HepG2 (cell line): Measurements from ENCODE around the gene STK32C. TPM values are rescaled to one million over a fixed set of nuclear protein-coding genes. Genes with fewer than 3 reads are reported as not detected.

Experiments
- AGO1 ChIP-seq: fragments of 200-400 bp; formaldehyde crosslinking; IDR thresholded peaks from 2 replicates; pipeline ENCODE4 v1.6.1; 2017; ENCODE audit warnings: mild to moderate bottlenecking, low read depth, low read length, moderate library complexity; ENCODE audit not compliant: poor library complexity, severe bottlenecking
- CHCHD3 ChIP-seq: sonication (generic); formaldehyde crosslinking; IDR thresholded peaks from 2 replicates; pipeline ENCODE4 v1.8.0; 2022; ENCODE audit warnings: mild to moderate bottlenecking, missing genetic modification reagents, moderate library complexity
- EED ChIP-seq: sonication (generic); formaldehyde crosslinking; IDR thresholded peaks from 2 replicates; pipeline ENCODE4 v1.5.0; 2020; ENCODE audit warnings: mild to moderate bottlenecking, missing genetic modification reagents
- GLI4 ChIP-seq: sonication (generic); formaldehyde crosslinking; IDR thresholded peaks from 2 replicates; pipeline ENCODE4 v1.5.1; 2020; ENCODE audit warnings: missing genetic modification reagents, mild to moderate bottlenecking, moderate library complexity, borderline replicate concordance
- MEF2D ChIP-seq: sonication (generic); formaldehyde crosslinking; IDR thresholded peaks from 2 replicates; pipeline ENCODE4 v1.5.1; 2020; ENCODE audit warnings: mild to moderate bottlenecking, missing genetic modification reagents
- MIER2 ChIP-seq: IDR thresholded peaks from 2 replicates; pipeline ENCODE4 v1.6.1; 2016; ENCODE audit warnings: missing biosample characterization, missing genetic modification reagents
- PITX1 ChIP-seq: sonication (generic); formaldehyde crosslinking; IDR thresholded peaks from 2 replicates; pipeline ENCODE4 v1.5.1; 2020; ENCODE audit warnings: mild to moderate bottlenecking, missing genetic modification reagents
- SETDB1 ChIP-seq: sonication (generic); formaldehyde crosslinking; IDR thresholded peaks from 2 replicates; pipeline ENCODE4 v1.5.1; 2020; ENCODE audit warnings: missing genetic modification reagents, mild to moderate bottlenecking, borderline replicate concordance
- SRSF4 ChIP-seq: fragments of 200-400 bp; formaldehyde crosslinking; IDR thresholded peaks from one replicate; pipeline ENCODE4 v1.6.1; 2018; ENCODE audit warnings: mild to moderate bottlenecking, low read depth, low read length, moderate library complexity; ENCODE audit not compliant: poor library complexity, severe bottlenecking
- TAF15 ChIP-seq: fragments of 200-400 bp; formaldehyde crosslinking; IDR thresholded peaks from one replicate; pipeline ENCODE4 v1.6.1; 2018; ENCODE audit warnings: mild to moderate bottlenecking, low read depth, low read length; ENCODE audit not compliant: poor library complexity, severe bottlenecking
- TMF1 ChIP-seq: sonication (generic); formaldehyde crosslinking; IDR thresholded peaks from 2 replicates; pipeline ENCODE4 v1.8.1; 2022; ENCODE audit warnings: low read depth, missing genetic modification reagents
- ZMAT3 ChIP-seq: sonication (generic); formaldehyde crosslinking; conservative IDR thresholded peaks from 2 replicates; pipeline ENCODE4 v1.7.0; 2021; ENCODE audit warnings: missing genetic modification reagents
- ZNF230 ChIP-seq: sonication (generic); formaldehyde crosslinking; IDR thresholded peaks from 2 replicates; pipeline ENCODE4 v1.4.0; 2020; ENCODE audit warnings: mild to moderate bottlenecking, missing genetic modification reagents
- ZNF256 ChIP-seq: sonication (generic); formaldehyde crosslinking; conservative IDR thresholded peaks from 2 replicates; pipeline ENCODE4 v1.4.0; 2020; ENCODE audit warnings: missing genetic modification reagents
- ZNF354B ChIP-seq: sonication (generic); formaldehyde crosslinking; IDR thresholded peaks from 2 replicates; pipeline ENCODE4 v1.8.0; 2022; ENCODE audit warnings: mild to moderate bottlenecking, missing genetic modification reagents
- ZNF430 ChIP-seq: sonication (generic); formaldehyde crosslinking; IDR thresholded peaks from 2 replicates; pipeline ENCODE4 v1.9.0; 2021; ENCODE audit warnings: mild to moderate bottlenecking, missing genetic modification reagents
- ZNF562 ChIP-seq: sonication (generic); formaldehyde crosslinking; IDR thresholded peaks from 2 replicates; pipeline ENCODE4 v1.8.0; 2022; ENCODE audit warnings: missing genetic modification reagents, borderline replicate concordance
- ZSCAN21 ChIP-seq: sonication (generic); formaldehyde crosslinking; IDR thresholded peaks from 2 replicates; pipeline ENCODE4 v1.8.0; 2022; ENCODE audit warnings: mild to moderate bottlenecking, missing genetic modification reagents, moderate library complexity, borderline replicate concordance
- polyA plus RNA-seq, 8 experiments: library from polyadenylated mRNA; depleted of rRNA in 3 of 8; stranded (reverse) in 7 of 8; unstranded in 1 of 8; fragments of >200 nt; fragmentation: Illumina TruSeq in 4 of 8; extraction: Trizol in 4 of 8; gene quantifications; 2 replicates each; pipeline versions ENCODE4 v1.2.1 to v1.2.3, GENCODE V29; 2011 to 2016; ENCODE audit warnings: low read depth in 4 of 8, missing spikeins in 1 of 8, mixed read lengths in 1 of 8; ENCODE audit not compliant: insufficient read depth in 1 of 8
- total RNA-seq, 5 experiments: library from RNA; depleted of rRNA; stranded (reverse); fragments of >200 nt; fragmentation: Illumina TruSeq; extraction: Trizol; gene quantifications; 2 replicates each; pipeline ENCODE4 v1.2.3, GENCODE V29; 2016; ENCODE audit warnings: low read depth in 1 of 5
- TF ChIP-seq, protein P1 (sequence below): sonication (generic); formaldehyde crosslinking; IDR thresholded peaks from 2 replicates; pipeline ENCODE4 v1.5.0; 2020; ENCODE audit warnings: mild to moderate bottlenecking, missing genetic modification reagents
- TF ChIP-seq, protein P2 (sequence below): sonication (generic); IDR thresholded peaks from 2 replicates; pipeline ENCODE4 v1.6.1; 2016; ENCODE audit warnings: low read depth, borderline replicate concordance
- TF ChIP-seq, protein P3 (sequence below): sonication (generic); formaldehyde crosslinking; IDR thresholded peaks from 2 replicates; pipeline ENCODE4 v1.4.0; 2020; ENCODE audit warnings: low read depth, mild to moderate bottlenecking, missing genetic modification reagents
- TF ChIP-seq, protein P4 (sequence below): sonication (generic); formaldehyde crosslinking; IDR thresholded peaks from 2 replicates; pipeline ENCODE4 v1.5.0; 2020; ENCODE audit warnings: missing genetic modification reagents

STK32C gene
- total and polyA plus RNA-seq, 2 of the 13 experiments (the other 11 are each of a cell fraction or from before 2014, with no cell fraction given) = 10.9 to 19.4 TPM

DNA sequence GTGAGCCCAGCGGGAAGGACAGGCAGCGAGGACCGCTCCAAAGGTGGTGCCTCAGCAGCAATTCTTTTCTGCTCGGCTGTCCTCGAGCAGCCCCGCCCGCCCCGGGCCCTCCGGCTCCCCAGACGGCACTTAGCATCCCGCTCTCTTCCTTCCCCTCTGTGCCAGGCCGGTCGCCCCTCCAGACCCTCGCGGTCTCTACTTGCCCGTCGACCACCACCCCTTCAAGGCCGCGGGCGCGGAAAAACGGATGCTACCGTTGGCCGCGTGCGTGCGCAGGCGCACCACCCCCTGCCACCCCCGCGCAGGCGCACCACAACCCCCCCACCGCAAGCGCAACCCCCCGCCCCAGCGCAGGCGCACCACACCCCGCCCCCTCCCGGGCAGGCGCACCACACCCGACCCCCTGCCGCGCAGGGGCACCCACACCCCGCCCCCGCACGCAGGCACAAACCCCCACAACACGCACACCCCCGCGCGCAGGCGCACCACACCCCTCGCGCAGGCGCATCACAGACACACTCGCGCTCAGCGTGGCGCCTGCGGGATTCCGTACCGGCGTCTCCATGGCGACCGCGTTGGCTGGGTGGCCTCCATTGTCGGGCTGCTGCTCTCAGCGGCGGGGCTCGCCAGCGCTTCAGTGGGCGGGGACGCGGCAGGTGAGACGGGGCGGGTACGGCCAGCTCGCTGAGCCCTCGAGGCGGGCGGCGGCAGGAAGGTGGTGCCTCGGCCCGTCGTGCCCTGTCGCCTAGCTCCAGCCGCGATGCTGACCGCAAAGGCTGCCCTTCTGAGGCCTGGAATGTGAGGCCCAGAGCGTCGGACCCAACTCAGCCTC lies 24.1 kb upstream of the STK32C start, which contains the start of gene LRRC27 (continued):
- peak; percentile 82 for TF ChIP-seq AGO1
- TF ChIP-seq SRSF4 = no peak
- TF ChIP-seq GLI4 (CRISPR knock-in tag) = 0 out of 2 replicates have a peak, but pooled peaks have one; percentile 48
- TF ChIP-seq EED (CRISPR knock-in tag) = peak; percentile 90
- TF ChIP-seq, protein P1, sequence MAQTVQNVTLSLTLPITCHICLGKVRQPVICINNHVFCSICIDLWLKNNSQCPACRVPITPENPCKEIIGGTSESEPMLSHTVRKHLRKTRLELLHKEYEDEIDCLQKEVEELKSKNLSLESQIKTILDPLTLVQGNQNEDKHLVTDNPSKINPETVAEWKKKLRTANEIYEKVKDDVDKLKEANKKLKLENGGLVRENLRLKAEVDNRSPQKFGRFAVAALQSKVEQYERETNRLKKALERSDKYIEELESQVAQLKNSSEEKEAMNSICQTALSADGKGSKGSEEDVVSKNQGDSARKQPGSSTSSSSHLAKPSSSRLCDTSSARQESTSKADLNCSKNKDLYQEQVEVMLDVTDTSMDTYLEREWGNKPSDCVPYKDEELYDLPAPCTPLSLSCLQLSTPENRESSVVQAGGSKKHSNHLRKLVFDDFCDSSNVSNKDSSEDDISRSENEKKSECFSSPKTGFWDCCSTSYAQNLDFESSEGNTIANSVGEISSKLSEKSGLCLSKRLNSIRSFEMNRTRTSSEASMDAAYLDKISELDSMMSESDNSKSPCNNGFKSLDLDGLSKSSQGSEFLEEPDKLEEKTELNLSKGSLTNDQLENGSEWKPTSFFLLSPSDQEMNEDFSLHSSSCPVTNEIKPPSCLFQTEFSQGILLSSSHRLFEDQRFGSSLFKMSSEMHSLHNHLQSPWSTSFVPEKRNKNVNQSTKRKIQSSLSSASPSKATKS (CRISPR knock-in tag) = no peak
- 0 out of 2 replicates have a peak, but pooled peaks have one; percentile 22 for TF ChIP-seq ZMAT3 (CRISPR knock-in tag)
- TF ChIP-seq, protein P2, sequence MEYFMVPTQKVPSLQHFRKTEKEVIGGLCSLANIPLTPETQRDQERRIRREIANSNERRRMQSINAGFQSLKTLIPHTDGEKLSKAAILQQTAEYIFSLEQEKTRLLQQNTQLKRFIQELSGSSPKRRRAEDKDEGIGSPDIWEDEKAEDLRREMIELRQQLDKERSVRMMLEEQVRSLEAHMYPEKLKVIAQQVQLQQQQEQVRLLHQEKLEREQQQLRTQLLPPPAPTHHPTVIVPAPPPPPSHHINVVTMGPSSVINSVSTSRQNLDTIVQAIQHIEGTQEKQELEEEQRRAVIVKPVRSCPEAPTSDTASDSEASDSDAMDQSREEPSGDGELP = peak; percentile 56; the same call in 1 of the 2 replicates
- TF ChIP-seq CHCHD3 (CRISPR knock-in tag) = peak; percentile 71; the same call in 1 of the 2 replicates
- TF ChIP-seq ZNF230 (CRISPR knock-in tag) = peak; percentile 75
- TF ChIP-seq MIER2 (CRISPR knock-in tag) = no peak
- TF ChIP-seq TAF15 = peak; percentile 39
- 0 out of 2 replicates have a peak, but pooled peaks have one; percentile 51 for TF ChIP-seq ZSCAN21 (CRISPR knock-in tag)
- no peak for TF ChIP-seq SETDB1 (CRISPR knock-in tag)
- peak; percentile 82; the same call in 1 of the 2 replicates for TF ChIP-seq ZNF256 (CRISPR knock-in tag)
- no peak for TF ChIP-seq TMF1 (CRISPR knock-in tag)
- TF ChIP-seq ZNF430 = peak; percentile 84; the same call in 1 of the 2 replicates
- TF ChIP-seq ZNF354B (CRISPR knock-in tag) = no peak
- no peak for TF ChIP-seq PITX1 (CRISPR knock-in tag)
- TF ChIP-seq MEF2D = peak; percentile 33; the same call in 1 of the 2 replicates
- TF ChIP-seq, protein P3, sequence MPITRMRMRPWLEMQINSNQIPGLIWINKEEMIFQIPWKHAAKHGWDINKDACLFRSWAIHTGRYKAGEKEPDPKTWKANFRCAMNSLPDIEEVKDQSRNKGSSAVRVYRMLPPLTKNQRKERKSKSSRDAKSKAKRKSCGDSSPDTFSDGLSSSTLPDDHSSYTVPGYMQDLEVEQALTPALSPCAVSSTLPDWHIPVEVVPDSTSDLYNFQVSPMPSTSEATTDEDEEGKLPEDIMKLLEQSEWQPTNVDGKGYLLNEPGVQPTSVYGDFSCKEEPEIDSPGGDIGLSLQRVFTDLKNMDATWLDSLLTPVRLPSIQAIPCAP (CRISPR knock-in tag) = no peak
- TF ChIP-seq ZNF562 (CRISPR knock-in tag) = no peak
- TF ChIP-seq, protein P4, sequence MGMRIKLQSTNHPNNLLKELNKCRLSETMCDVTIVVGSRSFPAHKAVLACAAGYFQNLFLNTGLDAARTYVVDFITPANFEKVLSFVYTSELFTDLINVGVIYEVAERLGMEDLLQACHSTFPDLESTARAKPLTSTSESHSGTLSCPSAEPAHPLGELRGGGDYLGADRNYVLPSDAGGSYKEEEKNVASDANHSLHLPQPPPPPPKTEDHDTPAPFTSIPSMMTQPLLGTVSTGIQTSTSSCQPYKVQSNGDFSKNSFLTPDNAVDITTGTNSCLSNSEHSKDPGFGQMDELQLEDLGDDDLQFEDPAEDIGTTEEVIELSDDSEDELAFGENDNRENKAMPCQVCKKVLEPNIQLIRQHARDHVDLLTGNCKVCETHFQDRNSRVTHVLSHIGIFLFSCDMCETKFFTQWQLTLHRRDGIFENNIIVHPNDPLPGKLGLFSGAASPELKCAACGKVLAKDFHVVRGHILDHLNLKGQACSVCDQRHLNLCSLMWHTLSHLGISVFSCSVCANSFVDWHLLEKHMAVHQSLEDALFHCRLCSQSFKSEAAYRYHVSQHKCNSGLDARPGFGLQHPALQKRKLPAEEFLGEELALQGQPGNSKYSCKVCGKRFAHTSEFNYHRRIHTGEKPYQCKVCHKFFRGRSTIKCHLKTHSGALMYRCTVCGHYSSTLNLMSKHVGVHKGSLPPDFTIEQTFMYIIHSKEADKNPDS (CRISPR knock-in tag) = peak; percentile 50
